Measurements from ENCODE around the gene SLC5A1. TPM values are rescaled to one million over a fixed set of nuclear protein-coding genes. Genes with fewer than 3 reads are reported as not detected.
"Not testable (repeated sequence)": the region's sequence is repeated elsewhere in the genome, so short reads cannot be mapped to it uniquely, and the experiment has no call there.

The SLC5A1 gene
- total RNA-seq, 1 donor: not detected

- Histone ChIP-seq H2AFZ (ENCODE audit: low read length) (no peak overlapping the region), H3K4me1 (ENCODE audit: insufficient read depth, low read length) (no peaks in the 10 kb centered on the region), H3K27me3 (ENCODE audit: insufficient read depth, low read length) (no peaks in the 10 kb centered on the region), H3K27ac (ENCODE audit: low read depth, low read length) (no peak overlapping the region), H3K79me2 (ENCODE audit: insufficient read depth, low read length) (no peaks in the 10 kb centered on the region), H3K9me3 (ENCODE audit: low read depth, low read length) (no peaks in the 10 kb centered on the region), H3K4me2 (ENCODE audit: insufficient read depth, low read length) (no peak overlapping the region), H3K36me3 (ENCODE audit: insufficient read depth, low read length) (no peaks in the 10 kb centered on the region), H3K4me3 (ENCODE audit: insufficient read depth, low read length) (no peak overlapping the region), H4K20me1 (ENCODE audit: insufficient read depth, low read length) (no peaks in the 10 kb centered on the region)
- DNase-seq (ENCODE audit: insufficient read length, low spot score, missing footprints): no peak
- TF ChIP-seq CTCF (IDR thresholded peaks at IDR 0.05; ENCODE audit: extremely low read depth, low read depth, low read length): no peak
Observed at GRCh38 chr22:32132126-32132525, 89.1 kb downstream of the SLC5A1 start.

GRCh38 chr22:32132783-32133182 lies 89.7 kb downstream of the SLC5A1 start:
- Histone ChIP-seq H3K4me2 (ENCODE audit: insufficient read depth, low read length) (no peak overlapping the region), H2AFZ (ENCODE audit: low read length) (no peak overlapping the region), H3K36me3 (ENCODE audit: insufficient read depth, low read length) (no peaks in the 10 kb centered on the region), H3K27ac (ENCODE audit: low read depth, low read length) (no peak overlapping the region), H3K79me2 (ENCODE audit: insufficient read depth, low read length) (no peaks in the 10 kb centered on the region), H3K4me3 (ENCODE audit: insufficient read depth, low read length) (no peak overlapping the region), H3K27me3 (ENCODE audit: insufficient read depth, low read length) (no peaks in the 10 kb centered on the region), H3K9me3 (ENCODE audit: low read depth, low read length) (no peaks in the 10 kb centered on the region), H3K4me1 (ENCODE audit: insufficient read depth, low read length) (no peaks in the 10 kb centered on the region), H4K20me1 (ENCODE audit: insufficient read depth, low read length) (no peaks in the 10 kb centered on the region)
- no peak for DNase-seq (ENCODE audit: insufficient read length, low spot score, missing footprints)
- TF ChIP-seq CTCF (IDR thresholded peaks at IDR 0.05; ENCODE audit: extremely low read depth, low read depth, low read length): no peak

GRCh38 chr22:32134796-32135195 lies 91.7 kb downstream of the SLC5A1 start:
- H3K4me2 ChIP-seq (ENCODE audit: insufficient read depth, low read length); H2AFZ ChIP-seq (ENCODE audit: low read length); H3K27ac ChIP-seq (ENCODE audit: low read depth, low read length); H4K20me1 ChIP-seq (ENCODE audit: insufficient read depth, low read length); H3K79me2 ChIP-seq (ENCODE audit: insufficient read depth, low read length); H3K9me3 ChIP-seq (ENCODE audit: low read depth, low read length); H3K36me3 ChIP-seq (ENCODE audit: insufficient read depth, low read length); DNase-seq (ENCODE audit: insufficient read length, low spot score, missing footprints); H3K4me1 ChIP-seq (ENCODE audit: insufficient read depth, low read length); H3K4me3 ChIP-seq (ENCODE audit: insufficient read depth, low read length); H3K27me3 ChIP-seq (ENCODE audit: insufficient read depth, low read length): not testable (repeated sequence)

- H2AFZ ChIP-seq (ENCODE audit: low read length); H4K20me1 ChIP-seq (ENCODE audit: insufficient read depth, low read length); H3K79me2 ChIP-seq (ENCODE audit: insufficient read depth, low read length); H3K36me3 ChIP-seq (ENCODE audit: insufficient read depth, low read length); H3K4me2 ChIP-seq (ENCODE audit: insufficient read depth, low read length); H3K27ac ChIP-seq (ENCODE audit: low read depth, low read length); H3K9me3 ChIP-seq (ENCODE audit: low read depth, low read length); H3K27me3 ChIP-seq (ENCODE audit: insufficient read depth, low read length); H3K4me3 ChIP-seq (ENCODE audit: insufficient read depth, low read length); H3K4me1 ChIP-seq (ENCODE audit: insufficient read depth, low read length): not testable (repeated sequence)
- DNase-seq (ENCODE audit: insufficient read length, low spot score, missing footprints): peak; percentile 52
Observed at GRCh38 chr22:32135958-32136357, 92.9 kb downstream of the SLC5A1 start.

GRCh38 chr22:32136881-32137280 lies 93.8 kb downstream of the SLC5A1 start:
- H4K20me1 ChIP-seq (ENCODE audit: insufficient read depth, low read length); H3K36me3 ChIP-seq (ENCODE audit: insufficient read depth, low read length); H3K9me3 ChIP-seq (ENCODE audit: low read depth, low read length); H3K4me2 ChIP-seq (ENCODE audit: insufficient read depth, low read length); H3K27ac ChIP-seq (ENCODE audit: low read depth, low read length); DNase-seq (ENCODE audit: insufficient read length, low spot score, missing footprints); H3K27me3 ChIP-seq (ENCODE audit: insufficient read depth, low read length); H2AFZ ChIP-seq (ENCODE audit: low read length); H3K4me1 ChIP-seq (ENCODE audit: insufficient read depth, low read length); H3K79me2 ChIP-seq (ENCODE audit: insufficient read depth, low read length); H3K4me3 ChIP-seq (ENCODE audit: insufficient read depth, low read length): not testable (repeated sequence)

- not testable (repeated sequence) for H3K27ac ChIP-seq (ENCODE audit: low read depth, low read length); DNase-seq (ENCODE audit: insufficient read length, low spot score, missing footprints); H3K4me2 ChIP-seq (ENCODE audit: insufficient read depth, low read length); H3K79me2 ChIP-seq (ENCODE audit: insufficient read depth, low read length); H3K4me1 ChIP-seq (ENCODE audit: insufficient read depth, low read length); H3K27me3 ChIP-seq (ENCODE audit: insufficient read depth, low read length); H3K9me3 ChIP-seq (ENCODE audit: low read depth, low read length); H4K20me1 ChIP-seq (ENCODE audit: insufficient read depth, low read length); H2AFZ ChIP-seq (ENCODE audit: low read length); H3K4me3 ChIP-seq (ENCODE audit: insufficient read depth, low read length); H3K36me3 ChIP-seq (ENCODE audit: insufficient read depth, low read length)
Observed at GRCh38 chr22:32137731-32138324, 94.8 kb downstream of the SLC5A1 start.

- H3K79me2 ChIP-seq (ENCODE audit: insufficient read depth, low read length); DNase-seq (ENCODE audit: insufficient read length, low spot score, missing footprints); H2AFZ ChIP-seq (ENCODE audit: low read length); H4K20me1 ChIP-seq (ENCODE audit: insufficient read depth, low read length); H3K4me1 ChIP-seq (ENCODE audit: insufficient read depth, low read length); H3K4me3 ChIP-seq (ENCODE audit: insufficient read depth, low read length); H3K36me3 ChIP-seq (ENCODE audit: insufficient read depth, low read length); H3K9me3 ChIP-seq (ENCODE audit: low read depth, low read length); H3K27ac ChIP-seq (ENCODE audit: low read depth, low read length); H3K27me3 ChIP-seq (ENCODE audit: insufficient read depth, low read length); H3K4me2 ChIP-seq (ENCODE audit: insufficient read depth, low read length): not testable (repeated sequence)
Observed at GRCh38 chr22:32138576-32138975, 95.5 kb downstream of the SLC5A1 start.
